Chondrocyte (in vitro differentiated cells): ENCODE data around the gene KRTAP17-1. TPM values are rescaled to one million over a fixed set of nuclear protein-coding genes. Genes with fewer than 3 reads are reported as not detected.
"Not testable (repeated sequence)": the region's sequence is repeated elsewhere in the genome, so short reads cannot be mapped to it uniquely, and the experiment has no call there.

Source experiments
- DNase-seq: peaks from one replicate; pipeline ENCODE4 v3.0.0; 2021; ENCODE audit warnings: mixed read lengths, low spot score
- H3K27ac Mint-ChIP-seq: one replicate; pipeline ENCODE4 v1.8.0; 2021; ENCODE audit warnings: mild to moderate bottlenecking, moderate library complexity, mixed read lengths; ENCODE audit not compliant: unreplicated experiment
- H3K27me3 Mint-ChIP-seq: 2 replicates; pipeline ENCODE4 v1.8.0; 2021; ENCODE audit warnings: low read depth, mixed read lengths
- H3K36me3 Mint-ChIP-seq: 2 replicates; pipeline ENCODE4 v1.8.0; 2021; ENCODE audit warnings: low read depth, mixed read lengths
- H3K4me1 Mint-ChIP-seq: 2 replicates; pipeline ENCODE4 v1.8.0; 2021; ENCODE audit warnings: low read depth, mild to moderate bottlenecking, mixed read lengths
- H3K4me3 Mint-ChIP-seq: one replicate; pipeline ENCODE4 v1.8.0; 2021; ENCODE audit warnings: mild to moderate bottlenecking, moderate library complexity, mixed read lengths; ENCODE audit not compliant: unreplicated experiment
- H3K9me3 Mint-ChIP-seq: 2 replicates; pipeline ENCODE4 v1.8.0; 2021; ENCODE audit warnings: low read depth, mixed read lengths
- total RNA-seq: library from RNA; stranded (reverse); gene quantifications from 3 replicates; pipeline ENCODE4 v1.2.1, GENCODE V29; 2021
- TF ChIP-seq, protein P1 (sequence below): fragments of 200-600 bp; sonication (generic); IDR thresholded peaks from 2 replicates; pipeline ENCODE4 v1.5.0; 2021; ENCODE audit warnings: antibody characterized with exemption, mild to moderate bottlenecking, moderate library complexity

KRTAP17-1 gene
- total RNA-seq, 1 donor from 2014 or later, result not detected

GRCh38 chr17:41284043-41284442 is 31.5 kb downstream of the KRTAP17-1 start:
- no peak for DNase-seq
- TF ChIP-seq, protein P1, sequence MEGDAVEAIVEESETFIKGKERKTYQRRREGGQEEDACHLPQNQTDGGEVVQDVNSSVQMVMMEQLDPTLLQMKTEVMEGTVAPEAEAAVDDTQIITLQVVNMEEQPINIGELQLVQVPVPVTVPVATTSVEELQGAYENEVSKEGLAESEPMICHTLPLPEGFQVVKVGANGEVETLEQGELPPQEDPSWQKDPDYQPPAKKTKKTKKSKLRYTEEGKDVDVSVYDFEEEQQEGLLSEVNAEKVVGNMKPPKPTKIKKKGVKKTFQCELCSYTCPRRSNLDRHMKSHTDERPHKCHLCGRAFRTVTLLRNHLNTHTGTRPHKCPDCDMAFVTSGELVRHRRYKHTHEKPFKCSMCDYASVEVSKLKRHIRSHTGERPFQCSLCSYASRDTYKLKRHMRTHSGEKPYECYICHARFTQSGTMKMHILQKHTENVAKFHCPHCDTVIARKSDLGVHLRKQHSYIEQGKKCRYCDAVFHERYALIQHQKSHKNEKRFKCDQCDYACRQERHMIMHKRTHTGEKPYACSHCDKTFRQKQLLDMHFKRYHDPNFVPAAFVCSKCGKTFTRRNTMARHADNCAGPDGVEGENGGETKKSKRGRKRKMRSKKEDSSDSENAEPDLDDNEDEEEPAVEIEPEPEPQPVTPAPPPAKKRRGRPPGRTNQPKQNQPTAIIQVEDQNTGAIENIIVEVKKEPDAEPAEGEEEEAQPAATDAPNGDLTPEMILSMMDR, result no peak
- Mint-ChIP-seq H3K36me3 (no peaks in the 10 kb centered on the region), H3K9me3 (peaks cover 3% of the 10 kb centered on the region), H3K4me1 (peaks cover 13% of the 10 kb centered on the region), H3K27me3 (no peaks in the 10 kb centered on the region), H3K27ac (no peak overlapping the region), H3K4me3 (no peak overlapping the region)

DNA sequence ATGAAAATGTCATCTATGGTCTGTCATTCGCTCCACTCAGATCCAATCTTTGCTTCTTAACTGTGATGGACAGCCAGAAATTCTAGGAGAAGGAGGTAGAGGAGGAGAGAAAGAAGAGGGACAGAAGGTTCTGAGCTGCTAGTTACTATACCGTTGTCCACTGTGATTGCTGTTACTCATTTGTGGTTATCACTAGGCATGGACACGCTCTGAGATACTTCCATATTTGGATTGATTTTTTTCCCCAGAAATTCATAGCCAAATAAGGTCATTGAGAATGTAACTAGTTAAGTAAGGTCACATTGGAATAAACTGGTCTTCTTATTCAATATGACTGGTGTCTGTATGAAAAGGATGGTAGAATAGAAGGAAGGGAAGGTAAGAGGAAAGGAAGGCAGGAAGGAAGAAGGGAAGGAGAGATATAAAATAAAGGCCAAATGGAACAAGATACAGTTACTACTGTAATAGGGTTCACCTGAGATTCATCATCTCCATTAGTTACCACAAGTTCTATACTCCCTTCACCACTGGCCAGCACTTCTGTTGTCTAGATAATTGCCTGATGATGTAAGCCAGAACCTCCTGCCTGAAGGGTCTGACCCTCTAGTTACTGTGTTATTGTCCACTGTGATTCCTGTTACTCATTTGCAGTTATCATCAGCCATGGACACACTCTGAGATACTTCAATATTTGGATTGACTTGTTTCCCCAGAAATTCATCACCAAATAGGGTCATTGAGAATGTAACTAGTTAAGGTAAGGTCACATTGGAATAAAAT is 37.1 kb downstream of the KRTAP17-1 start:
- DNase-seq, result no peak
- Mint-ChIP-seq H3K27ac (no peak overlapping the region), H3K9me3 (peaks cover 3% of the 10 kb centered on the region), H3K4me3 (no peak overlapping the region), H3K36me3 (no peaks in the 10 kb centered on the region), H3K4me1 (no peaks in the 10 kb centered on the region), H3K27me3 (peaks cover 9% of the 10 kb centered on the region)
- TF ChIP-seq, protein P1, result no peak

GRCh38 chr17:41275648-41276190 is 39.8 kb downstream of the KRTAP17-1 start, which contains the start of gene KRTAP9-7:
KRTAP9-7 (plus strand) TSS chr17:41275698; CDS start chr17:41275698, 0 bp downstream.
- not testable (repeated sequence) for H3K27ac Mint-ChIP-seq, DNase-seq, H3K36me3 Mint-ChIP-seq, H3K9me3 Mint-ChIP-seq, H3K27me3 Mint-ChIP-seq, H3K4me1 Mint-ChIP-seq, H3K4me3 Mint-ChIP-seq

DNA sequence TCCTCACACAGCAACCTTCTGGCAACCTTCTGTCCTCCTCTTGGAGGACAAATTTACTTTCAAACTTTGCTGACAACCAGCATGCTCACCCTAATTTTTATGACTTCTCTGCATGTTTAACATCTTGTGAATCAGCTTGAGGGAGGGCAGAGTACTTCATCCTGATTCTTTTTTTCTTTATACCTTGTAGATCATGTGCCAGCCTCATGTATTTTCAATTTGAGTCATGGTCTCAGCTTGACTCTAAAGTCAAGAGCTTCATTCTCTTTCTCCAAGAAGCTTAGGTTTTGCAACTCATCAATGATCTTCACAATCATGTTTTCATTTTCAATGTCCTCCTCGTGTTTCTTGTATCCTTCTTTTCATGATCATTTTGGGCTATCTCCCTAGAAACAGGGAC is 43.7 kb downstream of the KRTAP17-1 start:
- H3K9me3 Mint-ChIP-seq, result no peaks in the 10 kb centered on the region
- TF ChIP-seq, protein P1, result no peak
- no peak for DNase-seq
- H3K27ac Mint-ChIP-seq, result no peak overlapping the region
- H3K27me3 Mint-ChIP-seq, result peaks cover 9% of the 10 kb centered on the region
- H3K4me1 Mint-ChIP-seq, result no peaks in the 10 kb centered on the region
- H3K4me3 Mint-ChIP-seq, result no peak overlapping the region
- no peaks in the 10 kb centered on the region for H3K36me3 Mint-ChIP-seq

DNA sequence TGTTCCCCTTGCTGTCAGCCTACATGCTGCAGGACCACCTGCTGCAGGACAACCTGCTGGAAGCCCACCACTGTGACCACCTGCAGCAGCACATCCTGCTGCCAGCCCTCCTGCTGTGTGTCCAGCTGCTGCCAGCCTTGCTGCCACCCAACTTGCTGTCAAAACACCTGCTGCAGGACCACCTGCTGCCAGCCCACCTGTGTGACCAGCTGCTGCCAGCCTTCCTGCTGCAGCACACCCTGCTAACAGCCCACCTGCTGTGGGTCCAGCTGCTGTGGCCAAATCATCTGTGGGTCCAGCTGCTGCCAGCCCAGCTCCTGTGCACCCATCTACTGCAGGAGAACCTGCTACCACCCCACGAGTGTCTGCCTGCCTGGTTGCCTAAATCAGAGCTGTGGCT is 44.2 kb downstream of the KRTAP17-1 start:
- not testable (repeated sequence) for H3K27ac Mint-ChIP-seq, H3K4me3 Mint-ChIP-seq, H3K4me1 Mint-ChIP-seq, H3K27me3 Mint-ChIP-seq, DNase-seq, H3K36me3 Mint-ChIP-seq, H3K9me3 Mint-ChIP-seq

DNA sequence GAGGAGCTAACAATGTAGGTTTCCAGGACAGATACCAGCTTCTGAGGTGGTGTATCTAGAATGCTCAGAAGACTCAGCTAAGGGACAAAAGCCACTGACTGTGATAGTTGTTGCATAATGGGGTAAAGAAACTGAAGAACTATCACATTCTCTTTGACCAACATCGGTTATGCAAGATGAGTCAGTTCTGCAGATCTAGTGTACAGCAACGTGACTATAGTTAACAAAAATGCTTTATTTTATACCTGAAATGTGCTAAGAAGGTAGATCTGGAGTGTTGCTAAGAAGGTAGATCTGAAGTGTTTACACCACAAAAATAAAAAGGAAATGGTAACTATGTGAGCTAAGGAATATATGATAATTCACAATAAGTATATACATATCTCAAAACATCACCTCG is 47.8 kb downstream of the KRTAP17-1 start:
- TF ChIP-seq, protein P1, result no peak
- peaks cover 8% of the 10 kb centered on the region for H3K27me3 Mint-ChIP-seq

More for the DNA sequence above, 47.8 kb downstream of the KRTAP17-1 start:
- Mint-ChIP-seq H3K27ac (no peak overlapping the region), H3K9me3 (no peaks in the 10 kb centered on the region), H3K36me3 (peaks cover 2% of the 10 kb centered on the region), H3K4me1 (no peaks in the 10 kb centered on the region), H3K4me3 (no peak overlapping the region)
- no peak for DNase-seq
